ENCODE measurements around the gene APOB.

- TF ChIP-seq CTCF (IDR thresholded peaks at IDR 0.05) = no peak
- no peak for TF ChIP-seq POLR2A (IDR thresholded peaks at IDR 0.05)
These were observed 3.9 kb downstream of the APOB start for GRCh38 chr2:21039979-21040467.
